ENCODE results near the gene ITGA6.

The ITGA6 gene

GRCh38 chr2:172510548-172510947 is 83.2 kb downstream of the ITGA6 start (continued):
- TF ChIP-seq PATZ1 (CRISPR knock-in tag; IDR thresholded peaks at IDR 0.05; ENCODE audit: borderline replicate concordance) (no peak), POU6F1 (CRISPR knock-in tag; IDR thresholded peaks at IDR 0.05; ENCODE audit: borderline replicate concordance, low read depth) (no peak), TOX (CRISPR knock-in tag; IDR thresholded peaks at IDR 0.05; ENCODE audit: borderline replicate concordance) (no peak), ZNF8 (CRISPR knock-in tag; IDR thresholded peaks at IDR 0.05) (no peak), CSDC2 (CRISPR knock-in tag; IDR thresholded peaks at IDR 0.05) (no peak), ESRRG (CRISPR knock-in tag; IDR thresholded peaks at IDR 0.05) (no peak)

DNA sequence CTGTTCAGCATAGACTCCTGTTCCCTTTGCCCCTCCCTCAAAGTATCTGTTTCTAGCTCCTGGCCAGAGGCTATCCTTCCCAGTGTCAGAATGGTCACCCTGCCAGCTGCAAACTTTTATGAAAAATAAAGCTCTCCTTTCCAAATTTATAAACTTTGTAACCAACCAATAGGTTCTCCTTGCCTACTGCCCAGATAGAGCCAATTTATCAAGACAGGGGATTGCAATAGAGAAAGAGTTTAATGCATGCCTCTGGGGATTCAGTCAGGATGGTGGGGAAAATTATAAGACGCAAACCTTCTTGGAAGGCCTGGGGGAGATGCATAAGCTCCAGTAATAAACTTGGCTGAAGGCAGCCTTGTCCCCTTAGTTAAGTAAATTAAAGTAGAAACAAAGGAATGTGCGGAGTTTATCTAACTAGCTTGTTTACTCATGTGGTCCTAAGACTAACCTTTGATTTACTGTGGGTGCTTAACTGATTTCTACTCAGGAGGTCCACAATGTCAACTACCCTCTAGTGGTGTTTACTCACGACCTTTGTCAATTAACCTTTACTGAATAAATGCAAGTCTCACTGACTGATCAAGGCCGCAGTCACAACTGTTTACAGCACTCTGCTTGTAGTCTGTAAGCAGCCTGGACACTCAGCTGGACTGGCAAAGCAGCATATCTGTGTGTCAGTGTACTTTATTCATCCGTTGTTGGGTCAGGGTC is 85.6 kb downstream of the ITGA6 start:
- ATAC-seq: no peak

DNA sequence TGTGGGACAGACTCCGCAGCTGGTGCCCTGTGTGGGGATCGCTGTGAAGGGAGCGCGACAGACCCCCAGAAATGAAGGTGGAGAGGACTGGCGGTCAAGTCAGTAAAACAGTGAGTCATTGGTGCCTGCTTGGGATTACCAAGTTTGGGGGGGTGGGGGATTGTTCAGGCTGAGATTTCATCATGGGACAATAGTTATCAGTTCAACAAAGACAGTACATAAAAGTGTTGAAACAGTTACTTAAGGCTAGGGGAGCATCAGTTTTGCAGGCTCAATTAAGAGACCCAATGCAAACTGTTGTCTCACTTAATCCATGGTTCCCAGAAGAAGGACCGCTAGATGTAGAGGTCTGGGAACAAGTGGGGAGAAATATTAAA is 86.1 kb downstream of the ITGA6 start:
- no peak for ATAC-seq
- TF ChIP-seq OSR1 (CRISPR knock-in tag; IDR thresholded peaks at IDR 0.05): no peak
- TF ChIP-seq CSRNP3 (CRISPR knock-in tag; IDR thresholded peaks at IDR 0.05): no peak
- no peak for TF ChIP-seq ZNF565 (CRISPR knock-in tag; conservative IDR thresholded peaks at IDR 0.05; ENCODE audit: low read depth)
- no peak for TF ChIP-seq ZFP3 (CRISPR knock-in tag; IDR thresholded peaks at IDR 0.05)
- no peak for TF ChIP-seq CREB5 (CRISPR knock-in tag; IDR thresholded peaks at IDR 0.05; ENCODE audit: low read depth)
- TF ChIP-seq ZNF8 (CRISPR knock-in tag; IDR thresholded peaks at IDR 0.05): no peak
- no peak for TF ChIP-seq GLIS3 (CRISPR knock-in tag; IDR thresholded peaks at IDR 0.05)
- no peak for TF ChIP-seq RARB (CRISPR knock-in tag; IDR thresholded peaks at IDR 0.05)
- no peak for TF ChIP-seq TCF4 (CRISPR knock-in tag; IDR thresholded peaks at IDR 0.05; ENCODE audit: borderline replicate concordance)
- no peak for TF ChIP-seq BACH2 (CRISPR knock-in tag; IDR thresholded peaks at IDR 0.05; ENCODE audit: borderline replicate concordance)
- TF ChIP-seq ZNF70 (CRISPR knock-in tag; IDR thresholded peaks at IDR 0.05): no peak
- TF ChIP-seq CSDC2 (CRISPR knock-in tag; IDR thresholded peaks at IDR 0.05): no peak
- TF ChIP-seq ZC3H10 (CRISPR knock-in tag; IDR thresholded peaks at IDR 0.05): no peak
- TF ChIP-seq ARNTL (CRISPR knock-in tag; IDR thresholded peaks at IDR 0.05; ENCODE audit: borderline replicate concordance, low read depth): no peak
- no peak for TF ChIP-seq ZFP30 (CRISPR knock-in tag; IDR thresholded peaks at IDR 0.05)
- TF ChIP-seq ISL1 (CRISPR knock-in tag; IDR thresholded peaks at IDR 0.05): no peak
- TF ChIP-seq TSHZ2 (CRISPR knock-in tag; IDR thresholded peaks at IDR 0.05): no peak
- TF ChIP-seq ESRRG (CRISPR knock-in tag; IDR thresholded peaks at IDR 0.05): no peak

More for the DNA sequence above, 85.6 kb downstream of the ITGA6 start:
- TF ChIP-seq TSHZ2 (CRISPR knock-in tag; IDR thresholded peaks at IDR 0.05): no peak
- no peak for TF ChIP-seq ESRRG (CRISPR knock-in tag; IDR thresholded peaks at IDR 0.05)
- TF ChIP-seq GLIS3 (CRISPR knock-in tag; IDR thresholded peaks at IDR 0.05): no peak
- TF ChIP-seq ARNTL (CRISPR knock-in tag; IDR thresholded peaks at IDR 0.05; ENCODE audit: borderline replicate concordance, low read depth): no peak
- no peak for TF ChIP-seq TCF4 (CRISPR knock-in tag; IDR thresholded peaks at IDR 0.05; ENCODE audit: borderline replicate concordance)
- TF ChIP-seq PPARA (CRISPR knock-in tag; IDR thresholded peaks at IDR 0.05; ENCODE audit: borderline replicate concordance): no peak
- TF ChIP-seq ZC3H10 (CRISPR knock-in tag; IDR thresholded peaks at IDR 0.05): no peak
- TF ChIP-seq ZFP3 (CRISPR knock-in tag; IDR thresholded peaks at IDR 0.05): no peak
- no peak for TF ChIP-seq ZNF8 (CRISPR knock-in tag; IDR thresholded peaks at IDR 0.05)
